NK-92 treated with Interleukin-12 subunit alpha and Interleukin-12 subunit beta, amount 100 ng/mL, for 24 hours (cell line): ENCODE measurements around the gene NOS1.

Experiments used
- DNase-seq: peaks from one replicate; lab custom pipeline; 2025; lab: John Stamatoyannopoulos, UW

NOS1 gene

DNA sequence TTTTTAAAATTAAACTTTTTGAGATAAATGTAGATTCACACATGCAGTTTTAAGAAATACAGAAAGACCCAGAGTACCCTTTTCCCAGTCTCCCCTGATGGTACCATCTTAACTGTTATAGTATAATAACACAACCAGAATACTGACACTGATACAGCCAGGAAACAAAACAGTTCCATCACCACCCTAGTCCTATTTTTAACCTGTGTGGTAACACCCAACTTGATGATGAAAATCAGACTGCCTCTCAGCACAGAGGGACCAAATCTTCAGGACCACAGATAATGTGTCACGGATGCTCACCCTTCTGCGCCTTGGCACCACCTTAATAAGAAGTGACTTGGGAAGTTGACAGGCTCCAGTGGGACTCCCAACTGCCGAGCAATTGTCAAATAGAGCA is 189.3 kb downstream of the NOS1 start:
- DNase-seq: no peak

DNA sequence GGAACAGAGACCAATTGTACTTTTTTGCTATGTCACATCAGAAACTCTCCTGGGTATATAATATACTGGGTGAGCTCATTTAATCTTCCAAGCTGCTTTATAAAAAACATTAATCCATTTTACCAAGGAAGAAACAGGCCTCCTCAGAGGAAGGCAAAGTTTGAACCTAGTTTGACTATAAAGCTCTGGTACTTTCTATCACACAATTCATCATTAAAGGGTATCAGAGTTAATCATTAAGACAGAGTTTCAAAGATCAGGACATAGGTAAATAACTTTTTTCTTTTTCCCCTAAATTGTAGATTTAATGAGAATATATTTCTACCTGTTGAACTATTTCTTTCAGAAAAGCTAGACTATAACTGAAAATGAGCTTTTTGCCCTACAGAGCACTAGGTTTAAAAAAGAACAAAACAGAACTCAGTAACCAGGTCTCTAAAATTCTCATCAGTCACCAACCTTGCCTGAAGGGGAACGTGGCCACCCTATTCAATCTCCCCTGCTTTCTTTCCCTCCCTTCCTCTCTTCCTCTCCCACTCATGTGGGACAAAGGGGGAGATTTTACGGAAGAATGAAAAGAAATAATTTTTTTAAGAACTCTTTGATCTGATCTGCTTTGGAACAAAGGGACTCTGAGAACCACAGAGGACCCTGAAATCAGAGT is 189.8 kb downstream of the NOS1 start:
- no peak for DNase-seq

GRCh38 chr12:117169548-117169947 is 191.9 kb downstream of the NOS1 start:
- DNase-seq: no peak

DNA sequence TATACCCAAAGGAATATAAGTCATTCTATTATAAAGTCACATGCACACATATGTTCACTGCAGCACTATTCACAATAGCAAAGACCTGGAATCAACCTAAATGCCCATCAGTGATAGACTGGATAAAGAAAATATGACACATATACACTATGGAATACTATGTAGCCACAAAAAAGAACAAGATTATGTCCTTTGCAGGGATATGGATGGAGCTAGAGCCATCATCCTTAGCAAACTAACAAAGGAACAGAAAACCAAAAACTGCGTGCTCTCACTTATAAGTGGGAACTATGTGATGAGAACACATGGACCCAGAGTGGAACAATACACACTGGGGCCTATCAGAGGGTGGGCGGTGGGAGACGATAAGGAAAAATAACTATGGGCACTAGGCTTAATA is 192.4 kb downstream of the NOS1 start:
- DNase-seq: no peak

GRCh38 chr12:117167769-117168168 is 193.7 kb downstream of the NOS1 start:
- no peak for DNase-seq

DNA sequence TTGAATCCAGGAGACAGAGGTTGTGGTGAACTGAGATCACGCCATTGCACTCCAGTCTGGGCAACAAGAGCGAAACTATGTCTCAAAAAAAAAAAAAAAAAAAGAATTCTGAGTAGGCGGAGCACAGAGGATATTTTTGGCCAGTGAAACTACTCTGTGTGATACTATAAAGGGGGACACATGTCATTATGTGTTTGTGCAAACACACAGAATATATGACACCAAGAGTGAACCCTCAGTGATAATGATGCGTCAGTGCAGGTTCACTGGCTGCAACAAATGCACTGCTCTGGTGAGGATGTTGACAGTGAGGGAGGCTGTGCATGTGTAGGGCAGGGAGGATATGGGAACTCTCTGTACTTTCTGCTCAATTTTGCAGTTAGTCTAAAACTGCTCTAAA is 195.3 kb downstream of the NOS1 start:
- DNase-seq: no peak

DNA sequence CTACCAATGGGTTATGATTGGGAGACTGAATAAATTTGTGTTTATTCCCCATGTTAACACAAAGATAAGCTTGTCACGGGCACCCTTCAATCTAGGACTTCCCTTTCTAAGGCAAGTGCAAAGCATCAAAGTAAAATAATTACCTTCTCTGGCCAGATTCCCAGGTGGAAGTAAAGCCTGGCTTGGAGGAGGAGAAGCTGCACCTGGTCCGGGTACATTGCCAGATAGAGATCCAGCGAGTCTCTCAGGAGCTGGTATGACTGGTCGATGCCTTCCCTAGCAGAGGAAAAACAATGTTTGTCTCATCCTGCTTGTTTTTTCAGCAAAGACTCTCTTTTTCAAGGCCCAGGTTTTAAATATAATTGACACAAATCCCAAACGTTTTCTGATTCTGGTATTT is 196.1 kb downstream of the NOS1 start:
- DNase-seq: no peak

DNA sequence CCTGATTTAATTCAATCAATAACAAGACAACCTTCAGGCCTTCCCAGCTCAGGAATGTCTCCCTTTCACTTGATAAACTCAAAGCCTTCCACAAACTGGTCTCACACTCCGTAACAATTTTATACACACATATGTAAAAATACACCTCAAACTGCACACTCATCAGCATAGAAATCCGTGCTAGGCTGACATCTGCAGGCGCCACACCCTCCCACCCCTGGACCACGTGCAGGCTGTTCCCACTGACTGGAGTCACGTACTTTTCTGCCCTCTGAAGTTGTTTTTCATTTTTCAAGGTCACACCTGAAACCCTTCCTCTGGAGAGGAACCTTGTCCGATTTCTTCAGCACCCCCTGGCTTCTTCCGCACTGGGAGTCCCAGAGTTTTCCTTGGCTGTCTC is 198.8 kb downstream of the NOS1 start:
- no peak for DNase-seq

DNA sequence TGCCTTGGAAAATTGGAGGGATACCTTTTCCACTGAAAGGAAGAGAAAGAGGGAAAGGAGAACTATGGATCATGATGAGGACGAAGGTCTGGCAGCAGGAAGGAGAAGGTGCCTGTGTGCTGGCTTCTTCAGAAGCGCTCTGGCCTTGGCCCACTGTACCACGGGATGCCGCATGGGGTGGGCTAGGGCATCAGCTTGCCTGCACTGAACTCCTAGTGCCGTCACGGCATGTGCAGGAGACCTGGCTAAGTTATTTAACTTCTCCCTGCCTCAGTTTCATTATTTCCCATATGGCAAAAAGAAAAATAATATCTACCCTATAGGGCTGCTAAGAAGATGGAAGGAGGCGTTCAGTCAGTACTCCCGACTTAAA is 199.3 kb downstream of the NOS1 start:
- no peak for DNase-seq

DNA sequence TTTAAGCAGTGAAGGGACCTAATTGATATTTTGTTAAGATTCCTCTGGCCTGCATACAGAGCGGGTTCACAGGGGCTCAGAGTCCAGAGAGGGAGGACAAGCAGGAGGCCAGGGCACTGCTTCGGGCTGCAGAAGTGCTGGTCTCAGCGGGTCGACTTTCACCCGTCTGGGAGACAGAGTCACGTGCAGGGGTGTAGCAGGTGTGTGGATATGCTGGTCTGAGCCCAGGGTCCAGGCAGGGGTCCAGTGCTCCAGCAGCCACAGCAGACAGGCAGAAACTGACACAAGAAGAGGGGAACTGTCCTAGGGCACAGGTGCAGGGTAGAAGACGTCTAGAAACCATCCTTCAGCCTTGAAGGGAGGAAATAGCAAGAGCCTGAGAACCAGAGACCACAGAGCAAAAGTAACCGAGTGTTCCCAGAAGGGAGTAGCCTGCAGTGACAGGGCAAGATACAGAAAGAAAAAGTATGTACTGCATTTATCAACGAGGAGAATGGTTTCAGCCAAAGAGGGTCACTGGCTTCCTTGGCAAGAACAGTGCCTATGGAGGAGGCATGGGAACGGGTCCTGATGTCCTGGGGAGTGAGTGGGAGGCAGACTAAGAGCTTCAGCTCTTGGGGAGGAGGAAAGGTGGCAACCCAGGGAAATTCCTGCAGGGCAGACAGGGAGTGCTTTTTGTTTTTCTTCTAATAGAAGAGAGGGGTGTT is 199.8 kb downstream of the NOS1 start:
- DNase-seq: no peak

DNA sequence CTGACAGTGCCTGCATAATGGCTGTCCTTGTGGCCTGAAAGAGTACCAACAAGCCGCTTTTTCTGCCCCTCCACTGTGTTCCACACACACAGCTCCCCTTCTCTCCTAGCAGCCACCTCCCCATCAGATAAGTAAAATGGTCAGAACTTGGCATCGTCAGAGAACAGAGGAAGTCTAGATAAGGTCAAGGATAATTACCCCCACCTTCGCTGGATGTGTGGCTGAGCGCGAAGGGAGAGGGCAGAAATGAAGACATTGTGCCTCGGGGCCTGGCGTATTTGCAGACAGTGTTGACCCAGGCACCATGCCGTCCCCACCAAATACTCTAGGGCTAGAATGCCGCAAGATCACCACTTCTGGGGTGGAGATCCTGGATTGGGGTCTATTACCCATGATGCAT is 201.8 kb downstream of the NOS1 start:
- DNase-seq: no peak

GRCh38 chr12:117158911-117159553 is 202.4 kb downstream of the NOS1 start:
- DNase-seq: no peak
